Stimulated activated naive CD4-positive, alpha-beta T cell treated with Interleukin-2 at 50 U/mL for 16 hours (primary cell): ENCODE data around the gene NMD3.

Source experiments
- DNase-seq: peaks from one replicate; lab custom pipeline; 2025; lab: John Stamatoyannopoulos, UW

The NMD3 gene

GRCh38 chr3:161284989-161285388 lies 63.9 kb downstream of the NMD3 start:
- no peak for DNase-seq

GRCh38 chr3:161289174-161289573 lies 68.1 kb downstream of the NMD3 start:
- DNase-seq, result no peak

GRCh38 chr3:161291191-161291901 lies 70.2 kb downstream of the NMD3 start:
- DNase-seq, result no peak

- no peak for DNase-seq
Observed at GRCh38 chr3:161293381-161293780, 72.3 kb downstream of the NMD3 start.

- no peak for DNase-seq
Observed at GRCh38 chr3:161295325-161295724, 74.2 kb downstream of the NMD3 start.

GRCh38 chr3:161296814-161297213 lies 75.7 kb downstream of the NMD3 start:
- no peak for DNase-seq
